Retinal pigment epithelial cell (primary cell): Measurements from ENCODE around the gene CTXND1.
"Not testable (repeated sequence)": the region's sequence is repeated elsewhere in the genome, so short reads cannot be mapped to it uniquely, and the experiment has no call there.

Experiments used
- DNase-seq: peaks from one replicate; pipeline ENCODE4 v3.0.0-alpha.2; 2010; ENCODE audit warnings: low read depth
- H3K4me3 ChIP-seq: 2 replicates; pipeline ENCODE4 v1.5.1; 2011; ENCODE audit warnings: mild to moderate bottlenecking, low read length, control low read depth, moderate library complexity
- CTCF ChIP-seq: conservative IDR thresholded peaks from 2 replicates; pipeline ENCODE4 v1.5.1; 2011; ENCODE audit warnings: low read depth, low read length, control low read depth, inconsistent platforms

The CTXND1 gene

GRCh38 chr15:80252121-80252518, at the start of gene CTXND1:
CTXND1 (minus strand) TSS chr15:80252213; CDS start chr15:80201949, 50,264 bp downstream.
- DNase-seq, result no peak
- peak within 1 kb of the TSS; percentile 27 for H3K4me3 ChIP-seq
- no peak for TF ChIP-seq CTCF

GRCh38 chr15:80301472-80301871, 49.5 kb upstream of the CTXND1 start:
- no peak for DNase-seq
- TF ChIP-seq CTCF, result no peak
- H3K4me3 ChIP-seq, result no peak overlapping the region

GRCh38 chr15:80295777-80296176, 43.8 kb upstream of the CTXND1 start:
- DNase-seq, result not testable (repeated sequence)

GRCh38 chr15:80292079-80292478, 40.1 kb upstream of the CTXND1 start:
- H3K4me3 ChIP-seq, result no peak overlapping the region
- no peak for TF ChIP-seq CTCF
- no peak for DNase-seq

More at GRCh38 chr15:80295777-80296176, 43.8 kb upstream of the CTXND1 start:
- H3K4me3 ChIP-seq, result not testable (repeated sequence)

GRCh38 chr15:80290891-80291290, 38.9 kb upstream of the CTXND1 start:
- not testable (repeated sequence) for H3K4me3 ChIP-seq, DNase-seq

GRCh38 chr15:80289528-80290495, 37.8 kb upstream of the CTXND1 start:
- TF ChIP-seq CTCF, result no peak
- DNase-seq, result no peak
- H3K4me3 ChIP-seq, result no peak overlapping the region

- no peak for TF ChIP-seq CTCF
- no peak for DNase-seq
- no peak overlapping the region for H3K4me3 ChIP-seq
These were observed 36.1 kb upstream of the CTXND1 start for GRCh38 chr15:80288131-80288530.

- H3K4me3 ChIP-seq, result no peak overlapping the region
- DNase-seq, result no peak
- no peak for TF ChIP-seq CTCF
These were observed 34.0 kb upstream of the CTXND1 start for GRCh38 chr15:80286055-80286454.
